Liver (tissue), 9 donors: Measurements from ENCODE around the gene EDDM3A. TPM values are rescaled to one million over a fixed set of nuclear protein-coding genes. Genes with fewer than 3 reads are reported as not detected.

ENCODE experiments used
- DNase-seq: peaks from one replicate; pipeline ENCODE4 v3.0.0-alpha.2; 2017; ENCODE audit warnings: low spot score
- H3K27ac ChIP-seq, 2 donors: one replicate each; pipeline ENCODE4 v1.7.0; 2013; ENCODE audit warnings: inconsistent platforms in 2 of 2, low read length in 2 of 2, control low read depth in 1 of 2, low read depth in 1 of 2, mild to moderate bottlenecking in 1 of 2
- H3K27me3 ChIP-seq, 4 donors: one replicate each; pipeline versions ENCODE4 v1.6.1 to v1.7.0; 2013; ENCODE audit warnings: low read length in 3 of 4, inconsistent platforms in 1 of 4, mild to moderate bottlenecking in 1 of 4, moderate library complexity in 1 of 4; ENCODE audit not compliant: control insufficient read depth in 4 of 4, insufficient read depth in 4 of 4
- H3K36me3 ChIP-seq, 4 donors: one replicate each; pipeline versions ENCODE4 v1.6.1 to v1.7.0; 2013; ENCODE audit warnings: low read length in 3 of 4, mild to moderate bottlenecking in 3 of 4, low read depth in 1 of 4, moderate library complexity in 1 of 4; ENCODE audit not compliant: control insufficient read depth in 4 of 4, insufficient read depth in 3 of 4
- H3K4me1 ChIP-seq, 4 donors: one replicate each; pipeline versions ENCODE4 v1.6.1 to v1.7.0; 2013; ENCODE audit warnings: low read length in 3 of 4, mild to moderate bottlenecking in 3 of 4, moderate library complexity in 1 of 4; ENCODE audit not compliant: control insufficient read depth in 4 of 4, insufficient read depth in 4 of 4
- H3K4me3 ChIP-seq, 3 donors: one replicate each; pipeline versions ENCODE4 v1.6.1 to v1.7.0; 2013; ENCODE audit warnings: low read length in 3 of 3, control low read depth in 1 of 3, low read depth in 1 of 3, mild to moderate bottlenecking in 1 of 3
- H3K9ac ChIP-seq, 2 donors: one replicate each; pipeline ENCODE4 v1.7.0; 2013; ENCODE audit warnings: low read length in 2 of 2, mild to moderate bottlenecking in 2 of 2, moderate library complexity in 2 of 2, control low read depth in 1 of 2, low read depth in 1 of 2
- H3K9me3 ChIP-seq, 4 donors: one replicate each; pipeline versions ENCODE4 v1.6.1 to v1.7.0; 2013; ENCODE audit warnings: low read length in 3 of 4; ENCODE audit not compliant: control insufficient read depth in 4 of 4
- CTCF ChIP-seq: fragments of 150-350 bp; IDR thresholded peaks from 2 replicates; pipeline ENCODE4 v1.5.1; 2017; ENCODE audit warnings: improper control_type of control experiment, low read depth, low read length; ENCODE audit not compliant: missing input control
- FOXA1 ChIP-seq: IDR thresholded peaks from 2 replicates; pipeline ENCODE4 v1.6.1; 2016; ENCODE audit warnings: antibody characterized with exemption
- FOXA2 ChIP-seq: IDR thresholded peaks from 2 replicates; pipeline ENCODE4 v1.6.1; 2016; ENCODE audit warnings: antibody characterized with exemption
- GABPA ChIP-seq, 2 donors: IDR thresholded peaks in 1 of 2; conservative IDR thresholded peaks in 1 of 2; 2 replicates each; pipeline ENCODE4 v1.6.1; 2016; ENCODE audit warnings: antibody characterized with exemption in 2 of 2, mild to moderate bottlenecking in 1 of 2, moderate library complexity in 1 of 2
- HNF4A ChIP-seq, 2 donors: conservative IDR thresholded peaks; 2 replicates each; pipeline ENCODE4 v1.6.1; 2016; ENCODE audit warnings: antibody characterized with exemption in 2 of 2, mild to moderate bottlenecking in 2 of 2
- HNF4G ChIP-seq: IDR thresholded peaks from 2 replicates; pipeline ENCODE4 v1.6.1; 2016; ENCODE audit warnings: antibody characterized with exemption
- JUND ChIP-seq, 2 donors: IDR thresholded peaks; 2 replicates each; pipeline ENCODE4 v1.6.1; 2016; ENCODE audit warnings: antibody characterized with exemption in 2 of 2
- MAX ChIP-seq: IDR thresholded peaks from 2 replicates; pipeline ENCODE4 v1.6.1; 2016; ENCODE audit warnings: antibody characterized with exemption
- NR2F2 ChIP-seq: IDR thresholded peaks from 2 replicates; pipeline ENCODE4 v1.6.1; 2016; ENCODE audit warnings: antibody characterized with exemption
- REST ChIP-seq: IDR thresholded peaks from 2 replicates; pipeline ENCODE4 v1.6.1; 2016; ENCODE audit warnings: antibody characterized with exemption, mild to moderate bottlenecking
- SP1 ChIP-seq: IDR thresholded peaks from 2 replicates; pipeline ENCODE4 v1.6.1; 2018; ENCODE audit warnings: antibody characterized with exemption, mild to moderate bottlenecking
- TAF1 ChIP-seq: conservative IDR thresholded peaks from 2 replicates; pipeline ENCODE4 v1.6.1; 2016; ENCODE audit warnings: antibody characterized with exemption, mild to moderate bottlenecking
- ZBTB33 ChIP-seq: IDR thresholded peaks from 2 replicates; pipeline ENCODE4 v1.6.1; 2016; ENCODE audit warnings: antibody characterized with exemption
- WGBS: extraction: QIAGEN DNeasy Blood & Tissue Kit; methylation state at CpG from one replicate; pipeline ENCODE4 v1.1.7; 2013; 5-methylcytosine and 5-hydroxymethylcytosine counted together
- polyA plus RNA-seq, 2 donors: library from polyadenylated mRNA; stranded (reverse) in 1 of 2; unstranded in 1 of 2; fragments of 200-250 nt in 1 of 2; fragments of >200 nt in 1 of 2; fragmentation: Nextera tagmentation in 1 of 2; extraction: Ambion mirVana in 1 of 2; gene quantifications; one replicate each; pipeline versions ENCODE4 v1.2.1 to v1.2.3, GENCODE V29; 2013 to 2015
- total RNA-seq, 2 donors: library from RNA; depleted of rRNA; stranded (reverse); fragments of >200 nt; gene quantifications; one replicate each; pipeline ENCODE4 v1.2.3, GENCODE V29; 2014
- donor health status: healthy.
- donor health status: healthy.
- donor health status: healthy.
- donor health status: healthy.
- donor health status: healthy.

The EDDM3A gene
- total and polyA plus RNA-seq, 4 donors = not detected

GRCh38 chr14:20787025-20787424 lies 41.3 kb downstream of the EDDM3A start (continued):
- TF ChIP-seq ZBTB33 = no peak
- TF ChIP-seq HNF4G = no peak
- no peak for TF ChIP-seq FOXA2
- no peak for TF ChIP-seq FOXA1
- TF ChIP-seq TAF1 = no peak
- no peak for TF ChIP-seq GABPA (IDR thresholded peaks at IDR 0.05 in 1 of 2, conservative IDR thresholded peaks at IDR 0.05 in 1 of 2)
- TF ChIP-seq NR2F2 = no peak
- TF ChIP-seq MAX = no peak

GRCh38 chr14:20789230-20789813 lies 43.6 kb downstream of the EDDM3A start:
- Histone ChIP-seq H3K9ac (no peak overlapping the region), H3K4me1 (peaks cover 0 to 2% (median 0%) of the 10 kb centered on the region in 4 donors), H3K27ac (no peak overlapping the region), H3K27me3 (no peaks in the 10 kb centered on the region), H3K36me3 (no peaks in the 10 kb centered on the region), H3K9me3 (no peaks in the 10 kb centered on the region), H3K4me3 (no peak overlapping the region)
- DNase-seq = no peak
- TF ChIP-seq GABPA (IDR thresholded peaks at IDR 0.05 in 1 of 2, conservative IDR thresholded peaks at IDR 0.05 in 1 of 2) = no peak
- no peak for TF ChIP-seq NR2F2
- TF ChIP-seq JUND (IDR thresholded peaks at IDR 0.05) = no peak
- no peak for TF ChIP-seq SP1
- no peak for TF ChIP-seq CTCF
- TF ChIP-seq HNF4A (conservative IDR thresholded peaks at IDR 0.05) = no peak
- TF ChIP-seq REST = no peak
- TF ChIP-seq HNF4G = no peak
- WGBS = 55% methylated on average over 3 of the region's 3 CpGs
